ENCODE measurements around the gene PHF23. TPM values are rescaled to one million over a fixed set of nuclear protein-coding genes. Genes with fewer than 3 reads are reported as not detected.

Gene PHF23
- total and polyA plus RNA-seq, 11 donors, result 13.7 to 36.7 (median 23.0) TPM

GRCh38 chr17:7253082-7253481 lies 13.8 kb upstream of the PHF23 start:
- DNase-seq (no peak), ATAC-seq (no peak)
- H3K36me3 ChIP-seq, result peaks cover 0 to 48% (median 41%) of the 10 kb centered on the region in 9 donors
- intact Hi-C loops (cut with DNase I), result loop anchor here in 4 of 10 donors (2.0 to 10.0 kb wide), 3 partner anchors 54 to 322 kb away; partner anchors contain the start of genes EIF5A (in 3 of the 4) and CD68 (in 1 of the 4)
- no peaks in the 10 kb centered on the region for H3K9me3 ChIP-seq
- 73 to 79% (median 75%) methylated on average over 5 of the region's 5 CpGs for WGBS, 4 donors
- H3K4me1 ChIP-seq, result peaks cover 8 to 42% (median 37%) of the 10 kb centered on the region in 12 donors
- peak overlapping the region; percentile 96 to 100 (median 99) for H3K27ac ChIP-seq
- H3K4me3 ChIP-seq, result peak overlapping the region; percentile 57 to 100 (median 94)
- TF ChIP-seq CTCF (IDR thresholded peaks at IDR 0.05) (no peak), POLR2A (IDR thresholded peaks at IDR 0.05) (no peak)
- no peaks in the 10 kb centered on the region for H3K27me3 ChIP-seq

GRCh38 chr17:7252176-7253043 lies 13.2 kb upstream of the PHF23 start, which contains the start of gene ELP5:
ELP5 (plus strand) TSS chr17:7252215; CDS start chr17:7252551, 336 bp downstream.
- no peaks in the 10 kb centered on the region for H3K27me3 ChIP-seq
- intact Hi-C loops (cut with DNase I), result loop anchor here in 5 of 10 donors (1.0 to 10.0 kb wide), 5 partner anchors 13 to 322 kb away; partner anchors contain the start of genes EIF5A (in 3 of the 5), CD68 (in 1 of the 5), PHF23 (in 1 of the 5) and SLC2A4 (in 1 of the 5)
- DNase-seq (peak; percentile 95 to 98 (median 96)), ATAC-seq (peak; percentile 72 to 86 (median 82))
- no peaks in the 10 kb centered on the region for H3K9me3 ChIP-seq
- peak within 1 kb of the TSS; percentile 96 to 100 (median 99) for H3K27ac ChIP-seq
- 1 to 2% (median 1%) methylated on average over 47 to 55 of the region's 55 CpGs for WGBS, 4 donors
- H3K4me3 ChIP-seq, result peak within 1 kb of the TSS; percentile 57 to 100 (median 94)
- TF ChIP-seq POLR2A (IDR thresholded peaks at IDR 0.05) (peak in 1 of 2 donors; percentile 42), CTCF (IDR thresholded peaks at IDR 0.05) (peak in 8 of 12 donors; percentile 26 to 58 (median 40))
- peaks cover 0 to 41% (median 34%) of the 10 kb centered on the region in 9 donors for H3K36me3 ChIP-seq
- H3K4me1 ChIP-seq, result peaks cover 8 to 46% (median 37%) of the 10 kb centered on the region in 12 donors

- DNase-seq, result peak; percentile 98 to 99 (median 98)
- Histone ChIP-seq H3K4me1 (peaks cover 8 to 46% (median 37%) of the 10 kb centered on the region in 12 donors), H3K4me3 (peak within 1 kb of the TSS; percentile 57 to 100 (median 94)), H3K27ac (peak within 1 kb of the TSS; percentile 96 to 100 (median 99)), H3K27me3 (no peaks in the 10 kb centered on the region), H3K9me3 (no peaks in the 10 kb centered on the region), H3K36me3 (peaks cover 0 to 38% (median 34%) of the 10 kb centered on the region in 9 donors)
- intact Hi-C loops (cut with DNase I), result loop anchor here in 5 of 10 donors (1.0 to 10.0 kb wide), 5 partner anchors 12 to 323 kb away; partner anchors contain the start of genes EIF5A (in 3 of the 5), CD68 (in 1 of the 5), PHF23 (in 1 of the 5) and SLC2A4 (in 1 of the 5)
- TF ChIP-seq POLR2A (IDR thresholded peaks at IDR 0.05) (peak in 1 of 2 donors; percentile 39), CTCF (IDR thresholded peaks at IDR 0.05) (no peak)
- WGBS, 4 donors, result 0 to 2% (median 1%) methylated on average over 17 to 41 of the region's 41 CpGs
- ATAC-seq, result peak; percentile 92 to 96 (median 95)
Observed at GRCh38 chr17:7251661-7252175, 12.5 kb upstream of the PHF23 start, which contains the start of gene CTDNEP1. CTDNEP1 (minus strand) TSS chr17:7251734; CDS start chr17:7251296, 438 bp downstream.
